Epithelial cell of proximal tubule (primary cell): ENCODE results near the gene SYTL5. TPM values are rescaled to one million over a fixed set of nuclear protein-coding genes. Genes with fewer than 3 reads are reported as not detected.

Experiments
- DNase-seq: peaks from one replicate; pipeline ENCODE4 v3.0.0-alpha.2; 2011; ENCODE audit warnings: low read depth
- H3K4me3 ChIP-seq: 2 replicates; pipeline ENCODE4 v1.5.1; 2011; ENCODE audit warnings: low read depth, mild to moderate bottlenecking, low read length
- total RNA-seq: library from RNA; depleted of rRNA; stranded (reverse); fragments of >200 nt; gene quantifications from 2 replicates; pipeline ENCODE4 v1.2.3, GENCODE V29; 2015
- TF ChIP-seq, protein P1 (sequence below): conservative IDR thresholded peaks from 2 replicates; pipeline ENCODE4 v1.5.1; 2012; ENCODE audit warnings: low read depth, mild to moderate bottlenecking, low read length

The SYTL5 gene
- total RNA-seq, 1 donor from 2014 or later: 0.17 TPM

- no peak overlapping the region for H3K4me3 ChIP-seq
- TF ChIP-seq, protein P1, sequence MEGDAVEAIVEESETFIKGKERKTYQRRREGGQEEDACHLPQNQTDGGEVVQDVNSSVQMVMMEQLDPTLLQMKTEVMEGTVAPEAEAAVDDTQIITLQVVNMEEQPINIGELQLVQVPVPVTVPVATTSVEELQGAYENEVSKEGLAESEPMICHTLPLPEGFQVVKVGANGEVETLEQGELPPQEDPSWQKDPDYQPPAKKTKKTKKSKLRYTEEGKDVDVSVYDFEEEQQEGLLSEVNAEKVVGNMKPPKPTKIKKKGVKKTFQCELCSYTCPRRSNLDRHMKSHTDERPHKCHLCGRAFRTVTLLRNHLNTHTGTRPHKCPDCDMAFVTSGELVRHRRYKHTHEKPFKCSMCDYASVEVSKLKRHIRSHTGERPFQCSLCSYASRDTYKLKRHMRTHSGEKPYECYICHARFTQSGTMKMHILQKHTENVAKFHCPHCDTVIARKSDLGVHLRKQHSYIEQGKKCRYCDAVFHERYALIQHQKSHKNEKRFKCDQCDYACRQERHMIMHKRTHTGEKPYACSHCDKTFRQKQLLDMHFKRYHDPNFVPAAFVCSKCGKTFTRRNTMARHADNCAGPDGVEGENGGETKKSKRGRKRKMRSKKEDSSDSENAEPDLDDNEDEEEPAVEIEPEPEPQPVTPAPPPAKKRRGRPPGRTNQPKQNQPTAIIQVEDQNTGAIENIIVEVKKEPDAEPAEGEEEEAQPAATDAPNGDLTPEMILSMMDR: no peak
Measured at GRCh38 chrX:38149016-38149415, 142.7 kb downstream of the SYTL5 start.

GRCh38 chrX:38150993-38151392 is 144.6 kb downstream of the SYTL5 start:
- no peak for DNase-seq
- TF ChIP-seq, protein P1: no peak
- H3K4me3 ChIP-seq: no peak overlapping the region

More at GRCh38 chrX:38149016-38149415, 142.7 kb downstream of the SYTL5 start:
- no peak for DNase-seq

DNA sequence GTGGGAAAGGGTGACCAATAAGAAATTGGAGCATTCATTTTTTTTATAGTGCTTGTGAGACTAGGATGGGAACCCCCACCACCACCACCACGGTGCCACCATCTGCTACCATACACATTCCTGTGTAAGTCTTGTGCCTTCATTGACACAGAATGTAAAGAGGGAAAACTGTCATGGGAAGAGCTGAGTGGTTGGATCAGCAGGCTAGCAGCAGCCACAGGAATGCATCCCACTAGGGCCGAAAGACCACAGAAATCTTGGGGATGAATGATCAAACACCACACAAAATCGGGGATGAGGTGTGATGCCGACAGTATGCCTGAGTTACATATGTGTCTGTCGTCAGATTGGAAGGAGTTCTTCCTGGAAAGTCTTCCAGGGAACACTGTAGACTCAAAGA is 145.1 kb downstream of the SYTL5 start:
- no peak overlapping the region for H3K4me3 ChIP-seq
- no peak for DNase-seq
- TF ChIP-seq, protein P1: no peak

- no peak for DNase-seq
- TF ChIP-seq, protein P1: no peak
- H3K4me3 ChIP-seq: no peak overlapping the region
Measured at GRCh38 chrX:38154340-38154739, 148.0 kb downstream of the SYTL5 start.

GRCh38 chrX:38154818-38155217 is 148.5 kb downstream of the SYTL5 start:
- H3K4me3 ChIP-seq: no peak overlapping the region
- TF ChIP-seq, protein P1: no peak
- DNase-seq: no peak

DNA sequence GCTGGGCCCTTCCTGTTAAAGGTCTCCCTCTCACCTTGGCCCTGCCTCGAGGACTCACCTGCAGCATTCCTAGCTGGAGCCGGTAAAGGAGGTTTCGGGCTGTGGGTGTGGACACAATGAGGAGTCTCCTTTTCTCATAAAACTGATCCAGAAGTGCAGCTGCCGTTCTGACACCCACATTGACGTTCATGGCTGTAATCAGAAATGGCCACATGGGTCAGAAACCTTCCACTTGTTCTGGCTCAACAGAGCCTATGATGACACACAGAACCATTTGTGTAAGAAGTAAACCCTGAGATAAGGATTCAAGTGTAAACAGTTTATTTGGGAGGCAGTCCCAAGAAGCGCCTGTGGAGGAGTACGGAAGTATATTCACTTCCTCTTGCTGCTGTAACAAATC is 150.5 kb downstream of the SYTL5 start:
- no peak for DNase-seq
- TF ChIP-seq, protein P1: no peak
- no peak overlapping the region for H3K4me3 ChIP-seq

GRCh38 chrX:38163193-38163592 is 156.8 kb downstream of the SYTL5 start:
- no peak overlapping the region for H3K4me3 ChIP-seq
- TF ChIP-seq, protein P1: no peak
- DNase-seq: no peak
